HepG2 (cell line): ENCODE results near the gene RTN4RL2. TPM values are rescaled to one million over a fixed set of nuclear protein-coding genes. Genes with fewer than 3 reads are reported as not detected.

Experiments used
- ATRX ChIP-seq: sonication (generic); formaldehyde crosslinking; IDR thresholded peaks from 2 replicates; pipeline ENCODE4 v1.4.0; 2020; ENCODE audit warnings: missing genetic modification reagents, borderline replicate concordance
- GMEB1 ChIP-seq: sonication (generic); formaldehyde crosslinking; IDR thresholded peaks from 2 replicates; pipeline ENCODE4 v1.5.1; 2020; ENCODE audit warnings: missing genetic modification reagents, mild to moderate bottlenecking, borderline replicate concordance
- MAFG ChIP-seq: sonication (generic); formaldehyde crosslinking; IDR thresholded peaks from 2 replicates; pipeline ENCODE4 v1.5.1; 2020; ENCODE audit warnings: mild to moderate bottlenecking, missing genetic modification reagents
- NCOA5 ChIP-seq: sonication (generic); formaldehyde crosslinking; IDR thresholded peaks from 2 replicates; pipeline ENCODE4 v1.4.0; 2020; ENCODE audit warnings: missing genetic modification reagents
- NFYC ChIP-seq: IDR thresholded peaks from 2 replicates; pipeline ENCODE4 v1.6.1; 2016; ENCODE audit warnings: missing genetic modification reagents, missing compliant biosample characterization
- PHF5A ChIP-seq: IDR thresholded peaks from one replicate; pipeline ENCODE4 v1.6.1; 2018; ENCODE audit warnings: low read depth, missing genetic modification reagents; ENCODE audit not compliant: unreplicated experiment
- TBX3 ChIP-seq: fragments of 450-650 bp; IDR thresholded peaks from 2 replicates; pipeline ENCODE4 v1.6.1; 2017; ENCODE audit warnings: antibody characterized with exemption, mild to moderate bottlenecking, inconsistent platforms, borderline replicate concordance
- TIGD3 ChIP-seq: sonication (generic); formaldehyde crosslinking; IDR thresholded peaks from 2 replicates; pipeline ENCODE4 v1.5.1; 2020; ENCODE audit warnings: mild to moderate bottlenecking, missing genetic modification reagents, borderline replicate concordance
- ZBTB39 ChIP-seq: sonication (generic); formaldehyde crosslinking; IDR thresholded peaks from 2 replicates; pipeline ENCODE4 v1.5.0; 2020; ENCODE audit warnings: missing genetic modification reagents
- ZC3H13 ChIP-seq: sonication (generic); formaldehyde crosslinking; IDR thresholded peaks from 2 replicates; pipeline ENCODE4 v1.8.1; 2023; ENCODE audit warnings: mild to moderate bottlenecking, missing genetic modification reagents, moderate library complexity
- ZMYM2 ChIP-seq: sonication (generic); formaldehyde crosslinking; IDR thresholded peaks from 2 replicates; pipeline ENCODE4 v1.8.0; 2022; ENCODE audit warnings: mild to moderate bottlenecking, missing genetic modification reagents
- ZNF121 ChIP-seq: sonication (generic); formaldehyde crosslinking; IDR thresholded peaks from 2 replicates; pipeline ENCODE4 v1.5.0; 2020; ENCODE audit warnings: mild to moderate bottlenecking, missing genetic modification reagents
- ZNF17 ChIP-seq: sonication (generic); formaldehyde crosslinking; IDR thresholded peaks from 2 replicates; pipeline ENCODE4 v1.5.0; 2020; ENCODE audit warnings: mild to moderate bottlenecking, missing genetic modification reagents
- ZNF180 ChIP-seq: sonication (generic); formaldehyde crosslinking; IDR thresholded peaks from 2 replicates; pipeline ENCODE4 v1.4.0; 2020; ENCODE audit warnings: low read depth, missing genetic modification reagents, borderline replicate concordance
- ZNF3 ChIP-seq: IDR thresholded peaks from 2 replicates; pipeline ENCODE4 v1.7.0; 2017; ENCODE audit warnings: inconsistent platforms
- ZNF350 ChIP-seq: sonication (generic); formaldehyde crosslinking; IDR thresholded peaks from 2 replicates; pipeline ENCODE4 v1.4.0; 2020; ENCODE audit warnings: mild to moderate bottlenecking, low read depth, missing genetic modification reagents, borderline replicate concordance
- ZNF788 ChIP-seq: sonication (generic); formaldehyde crosslinking; IDR thresholded peaks from 2 replicates; pipeline ENCODE4 v1.5.0; 2020; ENCODE audit warnings: mild to moderate bottlenecking, missing genetic modification reagents, borderline replicate concordance
- ZNF878 ChIP-seq: sonication (generic); formaldehyde crosslinking; IDR thresholded peaks from 2 replicates; pipeline ENCODE4 v1.8.1; 2023; ENCODE audit warnings: mild to moderate bottlenecking, missing genetic modification reagents, moderate library complexity
- polyA plus RNA-seq, 8 experiments: library from polyadenylated mRNA; depleted of rRNA in 3 of 8; stranded (reverse) in 7 of 8; unstranded in 1 of 8; fragments of >200 nt; fragmentation: Illumina TruSeq in 4 of 8; extraction: Trizol in 4 of 8; gene quantifications; 2 replicates each; pipeline versions ENCODE4 v1.2.1 to v1.2.3, GENCODE V29; 2011 to 2016; ENCODE audit warnings: low read depth in 4 of 8, missing spikeins in 1 of 8, mixed read lengths in 1 of 8; ENCODE audit not compliant: insufficient read depth in 1 of 8
- total RNA-seq, 5 experiments: library from RNA; depleted of rRNA; stranded (reverse); fragments of >200 nt; fragmentation: Illumina TruSeq; extraction: Trizol; gene quantifications; 2 replicates each; pipeline ENCODE4 v1.2.3, GENCODE V29; 2016; ENCODE audit warnings: low read depth in 1 of 5
- TF ChIP-seq, protein P1 (sequence below): IDR thresholded peaks from 2 replicates; pipeline ENCODE4 v1.6.1; 2016; ENCODE audit warnings: control low read depth
- TF ChIP-seq, protein P2 (sequence below): sonication (generic); formaldehyde crosslinking; IDR thresholded peaks from 2 replicates; pipeline ENCODE4 v1.4.0; 2020; ENCODE audit warnings: missing genetic modification reagents
- TF ChIP-seq, protein P3 (sequence below): sonication (generic); formaldehyde crosslinking; IDR thresholded peaks from 2 replicates; pipeline ENCODE4 v1.4.0; 2020; ENCODE audit warnings: missing genetic modification reagents; ENCODE audit errors: not compliant biosample characterization

The RTN4RL2 gene
- total and polyA plus RNA-seq, 2 of the 13 experiments (the other 11 are each of a cell fraction or from before 2014, with no cell fraction given): 1.3 to 4.3 TPM

DNA sequence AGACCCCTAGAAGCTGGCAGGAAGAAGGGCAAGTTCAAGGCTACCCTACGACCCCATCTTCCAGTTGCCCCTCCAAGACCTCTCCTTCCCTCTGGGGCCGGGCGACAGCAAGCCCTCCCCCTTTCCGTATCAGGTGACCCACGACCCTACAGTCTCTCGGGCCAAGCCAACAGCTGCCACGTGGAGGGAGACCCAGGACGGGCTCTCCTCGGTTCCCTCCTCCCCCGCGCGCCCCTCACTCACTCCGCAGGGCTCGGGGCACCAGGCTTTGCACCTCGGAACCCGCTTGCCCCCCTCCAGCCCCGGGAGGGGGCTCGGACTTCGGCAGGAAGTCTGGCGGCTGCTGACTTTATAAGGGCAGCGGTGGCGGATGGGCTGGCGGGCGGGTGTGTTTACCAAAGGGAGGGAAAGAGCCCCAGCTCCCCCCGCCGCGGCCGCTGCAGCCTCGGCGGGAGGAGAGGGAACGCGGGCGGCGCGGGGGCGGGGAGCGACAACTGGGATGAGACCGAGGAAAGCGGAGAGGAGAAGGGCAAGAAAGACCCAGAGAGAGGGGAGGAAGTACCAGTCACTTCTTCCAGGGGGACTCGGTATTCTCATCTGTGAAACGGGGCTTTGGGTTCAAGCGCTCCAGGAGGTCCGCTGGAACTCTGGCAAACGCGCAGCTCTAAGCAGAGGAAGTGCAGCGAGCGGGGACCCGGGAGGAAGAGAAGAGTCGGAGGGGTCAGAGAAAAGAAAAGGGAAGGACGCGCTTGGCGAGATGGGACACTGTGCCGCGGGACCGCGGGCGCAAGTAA lies 54.4 kb downstream of the RTN4RL2 start (continued):
- TF ChIP-seq ZBTB39 (CRISPR knock-in tag) (peak; percentile 8; the same call in 1 of the 2 replicates), ZNF121 (no peak), ZNF788 (peak; percentile 41; the same call in 1 of the 2 replicates), MAFG (no peak), GMEB1 (CRISPR knock-in tag) (0 out of 2 replicates have a peak, but pooled peaks have one; percentile 1), ZNF878 (CRISPR knock-in tag) (0 out of 2 replicates have a peak, but pooled peaks have one; percentile 45), ZC3H13 (CRISPR knock-in tag) (no peak; the same call in 1 of the 2 replicates), NCOA5 (no peak), PHF5A (CRISPR knock-in tag) (no peak), ZMYM2 (CRISPR knock-in tag) (0 out of 2 replicates have a peak, but pooled peaks have one; percentile 1), TBX3 (no peak), ZNF180 (CRISPR knock-in tag) (no peak), TIGD3 (CRISPR knock-in tag) (no peak), ATRX (CRISPR knock-in tag) (no peak), ZNF17 (CRISPR knock-in tag) (no peak), NFYC (no peak), ZNF350 (no peak), ZNF3 (CRISPR knock-in tag) (no peak)
- TF ChIP-seq, protein P1, sequence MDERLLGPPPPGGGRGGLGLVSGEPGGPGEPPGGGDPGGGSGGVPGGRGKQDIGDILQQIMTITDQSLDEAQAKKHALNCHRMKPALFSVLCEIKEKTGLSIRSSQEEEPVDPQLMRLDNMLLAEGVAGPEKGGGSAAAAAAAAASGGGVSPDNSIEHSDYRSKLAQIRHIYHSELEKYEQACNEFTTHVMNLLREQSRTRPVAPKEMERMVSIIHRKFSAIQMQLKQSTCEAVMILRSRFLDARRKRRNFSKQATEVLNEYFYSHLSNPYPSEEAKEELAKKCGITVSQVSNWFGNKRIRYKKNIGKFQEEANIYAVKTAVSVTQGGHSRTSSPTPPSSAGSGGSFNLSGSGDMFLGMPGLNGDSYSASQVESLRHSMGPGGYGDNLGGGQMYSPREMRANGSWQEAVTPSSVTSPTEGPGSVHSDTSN (CRISPR knock-in tag): no peak
- TF ChIP-seq, protein P2, sequence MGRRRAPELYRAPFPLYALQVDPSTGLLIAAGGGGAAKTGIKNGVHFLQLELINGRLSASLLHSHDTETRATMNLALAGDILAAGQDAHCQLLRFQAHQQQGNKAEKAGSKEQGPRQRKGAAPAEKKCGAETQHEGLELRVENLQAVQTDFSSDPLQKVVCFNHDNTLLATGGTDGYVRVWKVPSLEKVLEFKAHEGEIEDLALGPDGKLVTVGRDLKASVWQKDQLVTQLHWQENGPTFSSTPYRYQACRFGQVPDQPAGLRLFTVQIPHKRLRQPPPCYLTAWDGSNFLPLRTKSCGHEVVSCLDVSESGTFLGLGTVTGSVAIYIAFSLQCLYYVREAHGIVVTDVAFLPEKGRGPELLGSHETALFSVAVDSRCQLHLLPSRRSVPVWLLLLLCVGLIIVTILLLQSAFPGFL (CRISPR knock-in tag): no peak
- TF ChIP-seq, protein P3, sequence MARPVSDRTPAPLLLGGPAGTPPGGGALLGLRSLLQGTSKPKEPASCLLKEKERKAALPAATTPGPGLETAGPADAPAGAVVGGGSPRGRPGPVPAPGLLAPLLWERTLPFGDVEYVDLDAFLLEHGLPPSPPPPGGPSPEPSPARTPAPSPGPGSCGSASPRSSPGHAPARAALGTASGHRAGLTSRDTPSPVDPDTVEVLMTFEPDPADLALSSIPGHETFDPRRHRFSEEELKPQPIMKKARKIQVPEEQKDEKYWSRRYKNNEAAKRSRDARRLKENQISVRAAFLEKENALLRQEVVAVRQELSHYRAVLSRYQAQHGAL (CRISPR knock-in tag): no peak
